Spleen (tissue), 11 donors: ENCODE results near the gene PALMD. TPM values are rescaled to one million over a fixed set of nuclear protein-coding genes. Genes with fewer than 3 reads are reported as not detected.

ENCODE experiments used
- DNase-seq: peaks from one replicate; pipeline ENCODE4 v3.0.0-alpha.2; 2020
- H3K27ac ChIP-seq, 8 donors: fragments of 200-600 bp; sonication (generic) in 7 of 8; 1 replicate in 4 of 8; 2 replicates in 4 of 8; pipeline versions ENCODE4 v1.5.0 to v1.8.0; 2016 to 2021; ENCODE audit warnings: inconsistent platforms in 4 of 8, mild to moderate bottlenecking in 4 of 8, moderate library complexity in 1 of 8
- H3K27me3 ChIP-seq, 7 donors: fragments of 200-600 bp; sonication (generic) in 6 of 7; replicated peaks in 1 of 7; 1 replicate in 4 of 7; 2 replicates in 3 of 7; pipeline versions ENCODE4 v1.5.0 to v1.8.0; 2016 to 2021; ENCODE audit warnings: inconsistent platforms in 3 of 7, mild to moderate bottlenecking in 1 of 7
- H3K36me3 ChIP-seq, 6 donors: fragments of 200-600 bp; sonication (generic) in 5 of 6; 1 replicate in 4 of 6; 2 replicates in 2 of 6; pipeline versions ENCODE4 v1.5.0 to v1.8.0; 2016 to 2021; ENCODE audit warnings: inconsistent platforms in 2 of 6
- H3K4me1 ChIP-seq, 6 donors: fragments of 200-600 bp; sonication (generic) in 5 of 6; 1 replicate in 3 of 6; 2 replicates in 3 of 6; pipeline versions ENCODE4 v1.5.0 to v1.8.0; 2016 to 2021; ENCODE audit warnings: inconsistent platforms in 3 of 6
- H3K4me3 ChIP-seq, 8 donors: fragments of 200-600 bp; sonication (generic) in 7 of 8; 1 replicate in 4 of 8; 2 replicates in 4 of 8; pipeline versions ENCODE4 v1.5.0 to v1.8.0; 2016 to 2021; ENCODE audit warnings: inconsistent platforms in 4 of 8, mild to moderate bottlenecking in 4 of 8, moderate library complexity in 2 of 8
- H3K9me3 ChIP-seq, 8 donors: fragments of 200-600 bp; sonication (generic) in 7 of 8; 1 replicate in 4 of 8; 2 replicates in 4 of 8; pipeline versions ENCODE4 v1.5.0 to v1.8.0; 2016 to 2021; ENCODE audit warnings: inconsistent platforms in 4 of 8
- CTCF ChIP-seq, 11 experiments: fragments of 200-600 bp in 7 of 11; fragments of 450-650 bp in 4 of 11; sonication (generic) in 4 of 11; IDR thresholded peaks in 8 of 11; conservative IDR thresholded peaks in 3 of 11; 1 replicate in 7 of 11; 2 replicates in 4 of 11; pipeline versions ENCODE4 v1.4.0 to v1.8.0; 2016 to 2021; ENCODE audit warnings: antibody characterized with exemption in 11 of 11, inconsistent platforms in 4 of 11, mild to moderate bottlenecking in 1 of 11
- POLR2A ChIP-seq, 3 donors: fragments of 450-650 bp; IDR thresholded peaks; one replicate each; pipeline ENCODE4 v1.5.1; 2017; ENCODE audit warnings: antibody characterized with exemption in 3 of 3, mild to moderate bottlenecking in 1 of 3
- POLR2AphosphoS5 ChIP-seq, 3 donors: sonication (generic); formaldehyde crosslinking; IDR thresholded peaks; one replicate each; pipeline ENCODE4 v1.5.1; 2017; ENCODE audit warnings: antibody characterized with exemption in 3 of 3
- WGBS, 5 donors: extraction: QIAGEN DNeasy Blood & Tissue Kit in 3 of 5; methylation state at CpG; one replicate each; pipeline versions ENCODE4 v1.1.5 to v1.1.7; 2013 to 2018; 5-methylcytosine and 5-hydroxymethylcytosine counted together
- intact Hi-C: fragments of 100-400 bp; cut with DNase I; formaldehyde crosslinking; loops from one replicate; pipeline ENCODE4 v1.15.0; 2023; ENCODE audit warnings: low total_unique reads
- polyA plus RNA-seq, 3 donors: library from polyadenylated mRNA; stranded (reverse); fragments of 200-250 nt; gene quantifications; one replicate each; pipeline ENCODE4 v1.2.1, GENCODE V29; 2013
- total RNA-seq, 7 donors: library from RNA; depleted of rRNA in 3 of 7; stranded (reverse); fragments of >200 nt in 3 of 7; fragmentation: NEBNext Ultra II Directional in 4 of 7; extraction: Animal tissue kit (Norgen Biotek cat#: 25700) in 4 of 7; gene quantifications; one replicate each; pipeline versions ENCODE4 v1.1.0 to v1.2.1, GENCODE V29; 2016 to 2021
- donor health status: healthy with polysubstance abuse.
- donor health status: DM: no; HTN: no; CAD: no; lungs with moderate emphysema.
- donor health status: DM: no; HTN: no; CAD: no.
- donor health status: Bipolar disorder and iron deficiency.
- donor health status: healthy.
- donor health status: DM: no; HTN: no; CAD: no.
- donor health status: DM: yes; HTN: yes; CAD: no.

PALMD gene
- total and polyA plus RNA-seq, 10 donors = 2.9 to 16.8 (median 7.7) TPM

GRCh38 chr1:99717005-99717404, 71.1 kb downstream of the PALMD start:
- intact Hi-C loops = no loop called here
- TF ChIP-seq POLR2A (IDR thresholded peaks at IDR 0.05) = no peak
- no peak for TF ChIP-seq POLR2AphosphoS5 (IDR thresholded peaks at IDR 0.05)
- TF ChIP-seq CTCF (IDR thresholded peaks at IDR 0.05 in 8 of 11, conservative IDR thresholded peaks at IDR 0.05 in 3 of 11) = no peak
- Histone ChIP-seq H3K4me3 (no peak overlapping the region), H3K27ac (no peak overlapping the region), H3K9me3 (no peaks in the 10 kb centered on the region), H3K36me3 (peaks cover 0 to 53% (median 0%) of the 10 kb centered on the region in 6 donors), H3K4me1 (no peaks in the 10 kb centered on the region), H3K27me3 (no peaks in the 10 kb centered on the region)
- WGBS, 5 donors = 87 to 95% (median 90%) methylated on average over 1 of the region's 1 CpG
- no peak for DNase-seq

GRCh38 chr1:99723251-99723650, 77.3 kb downstream of the PALMD start:
- Histone ChIP-seq H3K4me3 (no peak overlapping the region), H3K36me3 (peaks cover 0 to 18% (median 0%) of the 10 kb centered on the region in 6 donors), H3K27me3 (no peaks in the 10 kb centered on the region), H3K9me3 (no peaks in the 10 kb centered on the region), H3K4me1 (no peaks in the 10 kb centered on the region), H3K27ac (no peak overlapping the region)
- intact Hi-C loops = no loop called here
- TF ChIP-seq POLR2AphosphoS5 (IDR thresholded peaks at IDR 0.05) = no peak
- no peak for TF ChIP-seq POLR2A (IDR thresholded peaks at IDR 0.05)
- no peak for TF ChIP-seq CTCF (IDR thresholded peaks at IDR 0.05 in 8 of 11, conservative IDR thresholded peaks at IDR 0.05 in 3 of 11)
- 92 to 98% (median 93%) methylated on average over 3 of the region's 3 CpGs for WGBS, 5 donors
- no peak for DNase-seq

GRCh38 chr1:99725996-99726395, 80.1 kb downstream of the PALMD start:
- no peak for DNase-seq
- TF ChIP-seq CTCF (IDR thresholded peaks at IDR 0.05 in 8 of 11, conservative IDR thresholded peaks at IDR 0.05 in 3 of 11) (no peak), POLR2A (IDR thresholded peaks at IDR 0.05) (no peak), POLR2AphosphoS5 (IDR thresholded peaks at IDR 0.05) (no peak)
- H3K27me3 ChIP-seq = no peaks in the 10 kb centered on the region
- 31 to 64% (median 43%) methylated on average over 4 of the region's 4 CpGs for WGBS, 5 donors
- H3K9me3 ChIP-seq = no peaks in the 10 kb centered on the region
- no peak overlapping the region for H3K4me3 ChIP-seq
- intact Hi-C loops = no loop called here
- H3K27ac ChIP-seq = no peak overlapping the region
- peaks cover 0 to 20% (median 0%) of the 10 kb centered on the region in 6 donors for H3K36me3 ChIP-seq
- no peaks in the 10 kb centered on the region for H3K4me1 ChIP-seq

GRCh38 chr1:99726407-99726806, 80.5 kb downstream of the PALMD start:
- Histone ChIP-seq H3K4me3 (no peak overlapping the region), H3K9me3 (no peaks in the 10 kb centered on the region), H3K4me1 (no peaks in the 10 kb centered on the region), H3K27ac (no peak overlapping the region), H3K27me3 (no peaks in the 10 kb centered on the region), H3K36me3 (peaks cover 0 to 20% (median 0%) of the 10 kb centered on the region in 6 donors)
- TF ChIP-seq POLR2AphosphoS5 (IDR thresholded peaks at IDR 0.05) = no peak
- TF ChIP-seq CTCF (IDR thresholded peaks at IDR 0.05 in 8 of 11, conservative IDR thresholded peaks at IDR 0.05 in 3 of 11) = no peak
- TF ChIP-seq POLR2A (IDR thresholded peaks at IDR 0.05) = no peak
- intact Hi-C loops = no loop called here
- DNase-seq = no peak
- 94 to 100% (median 100%) methylated on average over 1 of the region's 1 CpG for WGBS, 5 donors
